Stimulated activated naive CD4-positive, alpha-beta T cell treated with Interleukin-2 at 50 U/mL for 16 hours (primary cell): ENCODE measurements around the gene L3MBTL3.

ENCODE experiments used
- DNase-seq: peaks from one replicate; lab custom pipeline; 2025; lab: John Stamatoyannopoulos, UW

The L3MBTL3 gene

GRCh38 chr6:130027948-130028347, 9.6 kb downstream of the L3MBTL3 start:
- DNase-seq, result no peak

DNA sequence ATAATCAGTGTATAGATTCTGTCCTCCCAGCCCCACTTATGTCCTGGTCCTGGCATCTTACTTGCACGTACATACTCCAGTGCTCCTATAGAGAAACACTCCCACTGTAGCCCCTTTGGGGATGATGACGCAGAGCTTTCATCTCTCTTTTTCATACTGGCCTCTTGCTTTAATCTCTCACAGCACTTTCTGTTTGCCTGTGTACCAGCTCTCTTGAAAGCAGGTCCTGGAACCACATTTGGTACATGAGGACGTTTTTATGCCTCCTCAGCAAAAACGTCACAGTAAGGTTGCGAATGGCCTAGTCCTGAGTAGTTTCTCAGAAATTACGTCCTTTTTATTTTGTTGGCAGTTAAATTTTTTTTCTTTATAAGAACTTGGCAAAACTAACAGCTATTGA, 10.8 kb downstream of the L3MBTL3 start:
- peak; percentile 5 for DNase-seq

DNA sequence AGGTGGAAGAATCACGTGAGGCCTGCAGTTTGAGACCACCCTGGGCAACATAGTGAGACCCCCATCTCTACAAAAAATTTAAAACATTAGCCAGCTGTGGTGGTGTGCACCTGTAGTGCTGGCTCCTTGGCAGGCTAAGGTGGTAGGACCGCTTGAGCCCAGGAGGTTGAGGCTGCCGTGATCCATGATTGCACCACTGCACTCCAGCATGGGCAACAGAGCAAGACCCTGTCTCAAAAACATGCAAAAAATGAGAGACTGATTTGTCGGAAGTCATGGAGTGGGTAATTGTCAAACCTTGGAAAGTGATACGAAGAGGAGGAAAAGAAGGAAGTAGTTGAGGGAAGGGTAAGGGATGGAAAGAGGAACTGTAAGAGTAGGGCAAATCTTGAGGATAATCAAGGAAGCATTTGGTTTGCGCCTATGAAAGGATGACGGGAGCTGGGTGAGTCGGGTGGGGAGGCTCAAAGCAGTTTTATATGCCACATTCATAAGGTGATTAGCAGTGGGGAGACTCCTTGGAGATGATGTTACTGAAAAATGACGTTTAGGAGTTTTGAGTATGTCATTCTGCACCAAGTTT, 14.5 kb downstream of the L3MBTL3 start:
- no peak for DNase-seq

- DNase-seq, result no peak
These were observed 15.6 kb downstream of the L3MBTL3 start for GRCh38 chr6:130033949-130034348.

- peak; percentile 9 for DNase-seq
These were observed 16.2 kb downstream of the L3MBTL3 start for GRCh38 chr6:130034378-130035146.

GRCh38 chr6:130035211-130035610, 16.8 kb downstream of the L3MBTL3 start:
- no peak for DNase-seq

DNA sequence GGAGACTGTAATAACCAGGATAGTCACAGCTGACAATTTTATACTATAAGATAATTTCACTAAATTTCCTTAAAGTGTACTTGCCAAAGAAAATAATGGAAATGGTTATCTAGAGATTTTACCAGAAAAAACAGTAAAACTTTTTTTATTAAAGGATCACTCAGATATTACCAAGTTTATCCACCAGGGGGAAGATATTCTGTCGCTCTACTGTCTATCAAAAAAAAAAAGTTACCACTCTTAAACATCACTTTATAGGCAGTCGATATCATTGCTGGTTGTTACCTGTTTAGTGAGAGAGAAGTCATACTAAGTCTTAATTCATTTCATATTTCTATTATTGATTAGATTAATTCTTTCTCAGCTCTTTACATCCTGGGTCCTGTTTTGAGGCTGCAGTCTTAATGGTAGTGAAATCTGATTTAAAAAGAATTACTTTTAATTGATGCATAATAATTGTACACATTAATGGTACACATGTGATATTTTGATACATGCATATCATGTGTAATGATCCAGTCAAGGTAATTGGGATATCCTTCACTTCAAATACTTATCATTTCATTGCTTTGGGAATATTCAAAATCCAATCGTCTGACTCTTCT, 18.9 kb downstream of the L3MBTL3 start:
- DNase-seq, result no peak

GRCh38 chr6:130041594-130041993, 23.2 kb downstream of the L3MBTL3 start:
- DNase-seq, result no peak

DNA sequence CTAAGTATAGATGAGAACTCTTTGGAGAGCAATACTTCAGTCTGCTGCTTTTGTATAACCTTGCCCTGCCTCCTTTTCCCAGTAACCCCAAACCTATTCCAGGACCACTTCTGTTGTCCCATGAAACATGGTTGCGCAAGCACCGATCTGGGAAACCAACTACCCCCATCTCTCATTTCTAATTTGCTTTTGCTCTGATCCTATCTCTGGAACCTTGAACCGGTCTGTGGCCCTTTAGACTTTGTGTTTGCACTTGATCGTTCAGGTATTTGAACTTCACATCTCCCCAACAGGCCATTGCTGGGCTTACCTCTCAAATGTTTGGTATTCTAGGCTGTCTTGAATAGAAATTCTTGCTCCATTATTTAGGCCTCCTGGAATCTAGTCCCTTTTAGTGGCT, 25.0 kb downstream of the L3MBTL3 start:
- DNase-seq, result no peak

GRCh38 chr6:130045622-130046021, 27.2 kb downstream of the L3MBTL3 start:
- no peak for DNase-seq

DNA sequence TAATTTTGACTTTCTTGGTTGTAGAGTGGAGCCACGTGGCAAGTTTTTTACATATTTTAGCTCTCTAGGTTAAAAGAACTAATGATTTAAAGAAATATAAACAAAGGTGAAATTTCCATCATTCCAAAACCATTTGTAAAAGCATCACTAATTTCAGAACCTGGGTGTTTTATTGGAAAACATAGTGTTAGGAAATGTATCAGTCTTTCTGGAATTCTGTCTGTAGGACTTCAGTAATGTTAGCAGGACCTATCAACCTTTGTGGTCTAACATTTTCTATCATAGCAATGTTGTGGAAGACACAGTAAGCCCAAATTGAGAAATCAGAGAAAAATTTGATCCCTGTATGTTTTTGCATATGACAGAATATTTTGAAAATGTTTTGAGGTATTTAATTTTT, 28.3 kb downstream of the L3MBTL3 start:
- no peak for DNase-seq

GRCh38 chr6:130047088-130047995, 29.0 kb downstream of the L3MBTL3 start:
- DNase-seq, result no peak

DNA sequence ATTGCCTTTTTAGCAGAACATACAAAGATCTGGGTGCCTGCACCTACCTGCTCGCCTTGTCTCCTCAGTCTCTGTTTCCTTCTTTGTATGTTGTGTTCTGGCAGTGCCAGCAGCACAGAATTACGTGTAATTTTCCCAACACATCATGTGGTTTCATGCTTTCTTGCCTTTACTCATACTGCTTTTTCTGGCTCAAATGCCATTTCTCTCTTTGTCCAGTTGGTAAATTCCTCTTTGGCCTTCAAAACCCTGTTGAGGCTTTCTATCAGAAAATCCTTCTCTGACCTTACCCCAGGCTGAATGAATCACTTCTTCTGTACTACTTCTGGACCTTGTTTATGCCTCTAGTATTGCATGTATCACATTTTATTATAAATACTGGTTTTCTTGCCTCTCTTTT, 31.8 kb downstream of the L3MBTL3 start:
- no peak for DNase-seq

DNA sequence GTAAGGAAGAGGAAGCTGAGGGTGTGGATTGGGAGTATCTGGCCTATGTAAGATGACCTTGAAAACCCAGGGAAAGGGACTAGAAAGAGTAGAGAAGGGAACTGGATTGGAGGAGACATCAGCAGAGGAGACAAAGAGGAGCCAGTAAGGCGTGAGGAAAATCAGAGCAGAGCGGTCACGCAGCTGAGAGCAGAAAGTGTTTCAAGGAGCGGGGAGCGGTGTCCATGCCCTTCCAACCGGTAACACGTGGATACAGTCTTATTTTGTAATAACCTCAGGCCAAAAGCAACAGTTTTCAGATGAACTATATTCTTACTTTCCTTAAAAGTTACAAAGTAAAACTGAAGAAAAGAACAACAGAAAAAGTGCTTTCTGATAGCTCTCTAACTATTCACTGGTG, 36.3 kb downstream of the L3MBTL3 start:
- no peak for DNase-seq

- DNase-seq, result no peak
These were observed 36.9 kb downstream of the L3MBTL3 start for GRCh38 chr6:130055271-130055670.

DNA sequence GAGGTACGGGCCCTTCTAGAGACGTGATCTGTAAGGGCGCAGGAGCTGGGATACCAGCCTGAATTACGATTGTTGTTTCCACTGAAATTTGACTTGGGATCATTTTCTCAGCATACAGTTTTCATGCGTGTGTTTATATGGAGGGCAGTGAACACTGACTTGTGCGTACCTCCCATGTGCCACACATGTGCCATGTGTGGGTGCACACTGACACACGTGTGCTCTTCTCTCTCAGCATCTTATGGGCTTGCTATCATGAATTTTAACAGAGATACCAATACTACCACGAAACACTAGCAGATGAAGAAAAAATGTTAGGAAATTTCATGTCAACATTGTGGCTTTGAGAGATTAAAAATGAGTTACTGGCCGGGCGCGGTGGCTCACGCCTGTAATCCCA, 39.1 kb downstream of the L3MBTL3 start:
- DNase-seq, result no peak

DNA sequence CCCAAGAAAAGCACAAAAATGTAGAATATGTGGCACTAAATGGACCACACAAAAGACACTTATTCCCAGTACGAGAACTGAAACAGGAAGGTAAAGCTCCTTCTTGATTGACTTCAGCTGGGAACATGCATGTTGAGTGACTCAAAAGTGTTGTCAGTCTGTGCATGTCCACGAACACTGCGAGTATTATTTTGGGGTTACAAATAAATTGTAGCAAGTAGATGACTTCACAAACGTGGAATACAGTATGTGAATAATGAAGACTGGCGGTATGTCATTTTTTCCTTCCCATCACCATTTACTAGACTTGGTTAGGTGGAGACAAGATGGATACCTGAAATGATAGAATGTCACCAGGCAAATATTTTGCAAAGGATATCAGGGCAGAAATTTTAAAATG, 45.4 kb downstream of the L3MBTL3 start:
- DNase-seq, result no peak

DNA sequence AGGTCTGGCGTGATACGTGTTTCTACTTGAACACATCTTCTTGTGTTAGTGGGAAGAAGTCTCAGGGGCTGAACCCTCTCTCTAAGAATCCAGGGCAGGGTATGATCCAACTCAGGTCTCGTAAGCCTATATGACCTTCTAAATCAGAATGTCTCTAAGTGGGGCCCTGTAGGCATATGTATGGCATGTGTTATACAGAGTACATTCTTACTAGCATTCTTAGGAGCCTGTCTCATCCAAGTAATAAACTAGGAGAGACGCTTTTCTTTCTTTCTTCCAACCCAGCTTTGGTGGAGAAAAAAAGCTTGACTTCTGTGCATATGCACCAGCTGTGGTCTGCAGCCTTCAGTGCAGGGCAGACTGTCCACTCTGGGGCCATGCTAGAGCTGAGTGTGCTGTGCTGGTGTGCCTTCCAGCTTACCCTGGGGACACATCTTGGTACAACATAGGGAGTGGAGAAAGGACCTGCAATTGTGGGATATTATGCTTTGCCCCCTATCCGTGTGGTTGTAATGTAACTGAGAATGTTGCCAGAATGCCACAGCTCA, 47.3 kb downstream of the L3MBTL3 start:
- no peak for DNase-seq

DNA sequence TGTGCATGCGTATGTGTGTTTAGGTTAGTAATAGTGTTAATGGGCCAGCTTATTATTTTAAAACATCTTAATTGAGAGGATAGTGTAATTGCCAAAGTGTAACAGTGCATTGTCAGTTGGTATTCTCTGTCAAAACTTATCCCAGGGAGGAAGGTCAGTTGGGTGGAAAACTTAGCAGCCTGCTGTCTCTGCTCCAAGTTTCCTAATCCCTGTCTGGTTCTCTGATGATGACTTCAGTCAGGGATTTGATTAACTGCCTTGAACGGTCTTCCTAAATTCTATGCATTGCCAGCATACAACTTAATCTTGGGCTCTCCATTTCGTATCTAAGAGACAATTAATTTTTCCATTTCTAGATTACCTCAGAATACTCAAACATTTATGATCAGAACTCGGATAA, 51.1 kb downstream of the L3MBTL3 start:
- DNase-seq, result no peak

- DNase-seq, result no peak
These were observed 51.9 kb downstream of the L3MBTL3 start for GRCh38 chr6:130070326-130070725.

GRCh38 chr6:130070792-130071191, 52.4 kb downstream of the L3MBTL3 start:
- DNase-seq, result no peak

DNA sequence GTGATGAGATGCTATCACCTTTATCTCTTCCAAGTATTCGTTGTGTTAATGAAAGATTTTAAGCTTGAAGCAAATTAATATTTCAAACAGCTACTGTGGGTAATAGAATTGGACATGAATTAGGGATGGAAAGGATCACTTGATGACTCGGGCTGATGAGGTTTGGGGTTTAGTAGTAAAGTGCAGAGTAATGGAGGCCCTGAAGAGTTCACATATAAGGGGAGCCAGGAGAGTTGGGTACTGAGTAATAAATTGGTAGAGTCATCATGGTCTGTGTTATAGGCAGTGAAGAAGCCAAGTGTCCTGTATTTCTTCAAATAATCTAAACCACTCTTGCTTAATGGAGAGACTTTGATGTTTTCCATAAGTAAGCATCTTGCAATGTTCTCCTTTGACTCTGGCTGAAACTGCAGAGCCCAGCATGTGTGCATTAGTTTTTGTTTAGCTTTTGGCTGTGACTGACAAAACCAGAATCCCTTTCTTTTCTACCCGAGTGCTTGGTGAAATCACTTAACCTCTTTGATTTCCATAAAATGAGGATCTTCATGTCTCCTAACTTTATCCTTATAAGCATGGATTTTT, 57.6 kb downstream of the L3MBTL3 start:
- DNase-seq, result no peak
